ENCODE measurements around the gene RAB40C. TPM values are rescaled to one million over a fixed set of nuclear protein-coding genes. Genes with fewer than 3 reads are reported as not detected.

RAB40C gene
- total and polyA plus RNA-seq, 4 donors: 25.1 to 58.9 (median 43.9) TPM

DNA sequence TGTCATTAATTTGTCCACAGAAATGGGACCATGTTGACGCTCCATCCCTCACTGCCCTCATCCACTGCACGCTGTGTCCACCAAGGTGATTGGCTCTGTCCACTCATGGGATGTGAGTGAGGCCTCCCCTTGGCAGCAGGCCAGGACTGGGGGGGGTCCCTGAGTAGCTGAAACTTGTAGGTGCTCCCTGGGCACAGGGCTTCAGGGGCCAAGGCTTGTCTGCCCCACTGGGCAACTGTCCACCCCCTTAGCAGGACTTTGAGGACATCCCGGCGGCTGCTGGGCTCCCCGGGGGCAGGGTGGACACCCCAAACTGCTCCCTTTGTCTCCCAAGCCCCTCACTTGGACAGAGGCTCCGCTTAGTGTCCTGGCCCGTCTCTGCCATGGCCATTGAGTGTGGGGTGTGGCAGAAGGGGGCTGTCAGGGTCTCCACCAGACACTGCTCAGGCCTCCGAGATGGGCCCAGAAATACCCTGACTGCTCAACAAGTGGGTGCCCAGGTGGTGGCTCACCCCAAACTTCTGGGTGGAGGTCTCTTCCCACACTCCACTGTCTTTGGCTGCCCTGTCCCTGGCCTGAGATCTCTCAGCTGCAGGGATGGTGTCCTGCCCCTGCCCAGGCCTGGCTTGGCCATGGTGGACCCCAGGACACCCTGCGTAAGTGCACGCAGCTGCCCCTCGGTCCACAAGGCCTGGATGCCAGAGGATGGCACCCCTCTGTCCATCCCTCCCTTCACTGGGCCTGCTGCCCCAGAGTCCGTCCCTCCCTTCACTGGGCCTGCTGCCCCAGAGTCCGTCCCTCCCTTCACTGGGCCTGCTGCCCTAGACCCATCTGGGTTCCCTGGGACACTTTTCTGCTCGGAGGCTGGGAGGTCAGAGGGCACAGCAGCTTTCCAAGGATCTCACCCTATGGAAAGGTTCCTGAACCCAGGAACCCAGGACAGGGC is 2.9 kb upstream of the RAB40C start:
- TF ChIP-seq, protein P1, sequence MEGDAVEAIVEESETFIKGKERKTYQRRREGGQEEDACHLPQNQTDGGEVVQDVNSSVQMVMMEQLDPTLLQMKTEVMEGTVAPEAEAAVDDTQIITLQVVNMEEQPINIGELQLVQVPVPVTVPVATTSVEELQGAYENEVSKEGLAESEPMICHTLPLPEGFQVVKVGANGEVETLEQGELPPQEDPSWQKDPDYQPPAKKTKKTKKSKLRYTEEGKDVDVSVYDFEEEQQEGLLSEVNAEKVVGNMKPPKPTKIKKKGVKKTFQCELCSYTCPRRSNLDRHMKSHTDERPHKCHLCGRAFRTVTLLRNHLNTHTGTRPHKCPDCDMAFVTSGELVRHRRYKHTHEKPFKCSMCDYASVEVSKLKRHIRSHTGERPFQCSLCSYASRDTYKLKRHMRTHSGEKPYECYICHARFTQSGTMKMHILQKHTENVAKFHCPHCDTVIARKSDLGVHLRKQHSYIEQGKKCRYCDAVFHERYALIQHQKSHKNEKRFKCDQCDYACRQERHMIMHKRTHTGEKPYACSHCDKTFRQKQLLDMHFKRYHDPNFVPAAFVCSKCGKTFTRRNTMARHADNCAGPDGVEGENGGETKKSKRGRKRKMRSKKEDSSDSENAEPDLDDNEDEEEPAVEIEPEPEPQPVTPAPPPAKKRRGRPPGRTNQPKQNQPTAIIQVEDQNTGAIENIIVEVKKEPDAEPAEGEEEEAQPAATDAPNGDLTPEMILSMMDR (IDR thresholded peaks at IDR 0.05; ENCODE audit: control extremely low read depth, extremely low read depth): no peak
- DNase-seq: no peak

DNA sequence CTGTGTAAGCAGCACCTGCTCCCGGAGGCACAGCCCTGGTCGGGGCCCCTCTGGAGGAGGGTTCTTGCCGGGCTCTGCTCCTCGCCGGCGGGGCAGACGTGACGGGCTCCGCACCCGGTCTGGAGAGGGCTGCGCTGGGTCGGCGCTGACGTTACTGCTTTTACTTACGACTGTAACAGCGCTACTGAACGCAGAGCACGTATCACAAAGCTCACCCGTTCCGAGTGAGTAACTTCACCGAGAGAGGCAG is 1.3 kb upstream of the RAB40C start:
- peak overlapping the region; percentile 56 to 63 for H3K9ac ChIP-seq (ENCODE audit: insufficient read depth in 1 of 2, low read length in 2 of 2)
- ATAC-seq (ENCODE audit: insufficient read depth, low FRiP score): no peak
- peaks cover 0 to 52% (median 25%) of the 10 kb centered on the region in 5 donors for H3K4me1 ChIP-seq (ENCODE audit: control insufficient read depth in 5 of 5, insufficient read depth in 5 of 5, low read length in 5 of 5)
- 0% methylated on average over 21 of the region's 21 CpGs for WGBS, 2 donors
- H3K27me3 ChIP-seq (ENCODE audit: control insufficient read depth in 3 of 3, insufficient read depth in 3 of 3, low read length in 2 of 3): no peaks in the 10 kb centered on the region
- no peaks in the 10 kb centered on the region for H3K36me3 ChIP-seq (ENCODE audit: control insufficient read depth in 4 of 4, insufficient read depth in 4 of 4, low read length in 4 of 4)
- DNase-seq: peak; percentile 55 to 70 (median 61)
- H3K27ac ChIP-seq (ENCODE audit: low read depth in 1 of 2, low read length in 1 of 2): peak overlapping the region; percentile 94 to 99
- TF ChIP-seq, protein P1 (IDR thresholded peaks at IDR 0.05; ENCODE audit: control extremely low read depth, extremely low read depth): no peak
- no peaks in the 10 kb centered on the region for H3K9me3 ChIP-seq (ENCODE audit: control insufficient read depth in 4 of 4, insufficient read depth in 3 of 4, low read length in 3 of 4)
- peak overlapping the region; percentile 84 for H3K4me3 ChIP-seq

More for the DNA sequence above, 2.9 kb upstream of the RAB40C start:
- H3K27me3 ChIP-seq (ENCODE audit: control insufficient read depth in 3 of 3, insufficient read depth in 3 of 3, low read length in 2 of 3): no peaks in the 10 kb centered on the region
- no peak for ATAC-seq (ENCODE audit: insufficient read depth, low FRiP score)
- WGBS, 2 donors: 79 to 82% methylated on average over 14 of the region's 14 CpGs
- H3K27ac ChIP-seq (ENCODE audit: low read depth in 1 of 2, low read length in 1 of 2): no peak overlapping the region
- H3K4me1 ChIP-seq (ENCODE audit: control insufficient read depth in 5 of 5, insufficient read depth in 5 of 5, low read length in 5 of 5): peaks cover 0 to 35% (median 14%) of the 10 kb centered on the region in 5 donors
- no peaks in the 10 kb centered on the region for H3K9me3 ChIP-seq (ENCODE audit: control insufficient read depth in 4 of 4, insufficient read depth in 3 of 4, low read length in 3 of 4)
- H3K9ac ChIP-seq (ENCODE audit: insufficient read depth in 1 of 2, low read length in 2 of 2): no peak overlapping the region
- peaks cover 0 to 8% (median 0%) of the 10 kb centered on the region in 4 donors for H3K36me3 ChIP-seq (ENCODE audit: control insufficient read depth in 4 of 4, insufficient read depth in 4 of 4, low read length in 4 of 4)
- no peak overlapping the region for H3K4me3 ChIP-seq

DNA sequence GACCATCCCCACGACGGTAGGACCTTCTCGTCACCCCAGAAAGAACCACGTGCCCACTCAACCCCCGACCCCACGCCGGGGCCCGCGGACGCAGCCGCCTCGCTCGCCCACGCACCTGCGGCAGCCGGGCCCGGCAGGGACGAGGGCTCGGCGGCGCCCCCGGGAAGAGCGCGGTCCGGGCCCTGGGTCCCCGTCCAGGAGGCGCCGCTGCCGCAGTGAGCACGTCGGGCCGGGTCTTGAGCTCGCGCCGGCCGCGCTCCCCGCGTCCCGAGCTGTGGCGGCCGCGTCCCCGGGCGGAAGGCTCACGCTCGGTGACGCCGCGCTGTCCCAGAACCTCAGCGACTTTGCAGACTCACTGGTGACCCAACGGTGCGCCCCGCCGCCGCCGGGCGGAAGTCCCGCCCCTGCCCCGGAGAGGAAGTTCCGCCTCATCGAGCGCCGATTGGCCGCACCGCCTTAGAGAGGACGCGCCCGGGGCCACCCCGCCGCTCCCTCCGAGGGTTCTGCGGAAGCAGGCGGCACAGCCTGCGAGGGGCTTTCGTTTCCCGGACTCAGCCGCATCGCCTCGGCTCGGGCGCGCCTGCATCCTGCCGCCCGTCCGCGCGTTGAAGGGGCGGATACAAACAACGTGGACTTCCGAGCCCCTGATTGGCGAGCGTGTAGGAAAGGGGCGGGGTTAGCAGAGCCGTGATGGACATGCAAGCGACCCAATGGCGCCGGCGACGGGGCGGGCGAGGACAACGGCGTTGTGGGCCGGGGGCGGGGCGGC is 793 bp upstream of the RAB40C start:
- Histone ChIP-seq H3K4me1 (ENCODE audit: control insufficient read depth in 5 of 5, insufficient read depth in 5 of 5, low read length in 5 of 5) (peaks cover 0 to 53% (median 25%) of the 10 kb centered on the region in 5 donors), H3K4me3 (peak overlapping the region; percentile 84), H3K9ac (ENCODE audit: insufficient read depth in 1 of 2, low read length in 2 of 2) (peak overlapping the region; percentile 56 to 63), H3K9me3 (ENCODE audit: control insufficient read depth in 4 of 4, insufficient read depth in 3 of 4, low read length in 3 of 4) (no peaks in the 10 kb centered on the region), H3K27ac (ENCODE audit: low read depth in 1 of 2, low read length in 1 of 2) (peak overlapping the region; percentile 94 to 99), H3K36me3 (ENCODE audit: control insufficient read depth in 4 of 4, insufficient read depth in 4 of 4, low read length in 4 of 4) (no peaks in the 10 kb centered on the region), H3K27me3 (ENCODE audit: control insufficient read depth in 3 of 3, insufficient read depth in 3 of 3, low read length in 2 of 3) (no peaks in the 10 kb centered on the region)
- TF ChIP-seq, protein P1 (IDR thresholded peaks at IDR 0.05; ENCODE audit: control extremely low read depth, extremely low read depth): no peak
- WGBS, 2 donors: 1% methylated on average over 83 to 107 of the region's 107 CpGs
- ATAC-seq (ENCODE audit: insufficient read depth, low FRiP score) (peak; percentile 87), DNase-seq (peak; percentile 98)

Measured in lung (tissue), 12 donors.